ENCODE results near the gene PKD1L1. TPM values are rescaled to one million over a fixed set of nuclear protein-coding genes. Genes with fewer than 3 reads are reported as not detected.

Gene PKD1L1
- total and polyA plus RNA-seq, 11 donors, result 1.1 to 3.7 (median 2.3) TPM

GRCh38 chr7:47933215-47933614 lies 15.1 kb downstream of the PKD1L1 start:
- ATAC-seq, result no peak
- intact Hi-C loops (cut with DNase I), result no loop called here

GRCh38 chr7:47932466-47933037 lies 15.7 kb downstream of the PKD1L1 start:
- intact Hi-C loops (cut with DNase I), result no loop called here
- Histone ChIP-seq H3K4me1 (peaks cover 0 to 11% (median under 1%) of the 10 kb centered on the region in 12 donors), H3K36me3 (peaks cover 0 to 43% (median 0%) of the 10 kb centered on the region in 9 donors), H3K9me3 (no peaks in the 10 kb centered on the region), H3K27ac (no peak overlapping the region), H3K27me3 (no peaks in the 10 kb centered on the region), H3K4me3 (no peak overlapping the region)
- DNase-seq (no peak), ATAC-seq (peak in 3 of 4 donors; percentile 58 to 61 (median 60))
- 84 to 89% (median 86%) methylated on average over 8 to 11 of the region's 11 CpGs for WGBS, 4 donors
- no peak for TF ChIP-seq POLR2A (IDR thresholded peaks at IDR 0.05)
- TF ChIP-seq, protein P1, sequence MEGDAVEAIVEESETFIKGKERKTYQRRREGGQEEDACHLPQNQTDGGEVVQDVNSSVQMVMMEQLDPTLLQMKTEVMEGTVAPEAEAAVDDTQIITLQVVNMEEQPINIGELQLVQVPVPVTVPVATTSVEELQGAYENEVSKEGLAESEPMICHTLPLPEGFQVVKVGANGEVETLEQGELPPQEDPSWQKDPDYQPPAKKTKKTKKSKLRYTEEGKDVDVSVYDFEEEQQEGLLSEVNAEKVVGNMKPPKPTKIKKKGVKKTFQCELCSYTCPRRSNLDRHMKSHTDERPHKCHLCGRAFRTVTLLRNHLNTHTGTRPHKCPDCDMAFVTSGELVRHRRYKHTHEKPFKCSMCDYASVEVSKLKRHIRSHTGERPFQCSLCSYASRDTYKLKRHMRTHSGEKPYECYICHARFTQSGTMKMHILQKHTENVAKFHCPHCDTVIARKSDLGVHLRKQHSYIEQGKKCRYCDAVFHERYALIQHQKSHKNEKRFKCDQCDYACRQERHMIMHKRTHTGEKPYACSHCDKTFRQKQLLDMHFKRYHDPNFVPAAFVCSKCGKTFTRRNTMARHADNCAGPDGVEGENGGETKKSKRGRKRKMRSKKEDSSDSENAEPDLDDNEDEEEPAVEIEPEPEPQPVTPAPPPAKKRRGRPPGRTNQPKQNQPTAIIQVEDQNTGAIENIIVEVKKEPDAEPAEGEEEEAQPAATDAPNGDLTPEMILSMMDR (IDR thresholded peaks at IDR 0.05), result no peak

More at GRCh38 chr7:47933215-47933614, 15.1 kb downstream of the PKD1L1 start:
- Histone ChIP-seq H3K36me3 (peaks cover 0 to 36% (median 0%) of the 10 kb centered on the region in 9 donors), H3K4me3 (no peak overlapping the region), H3K27me3 (no peaks in the 10 kb centered on the region), H3K27ac (no peak overlapping the region), H3K4me1 (peaks cover 0 to 14% (median 3%) of the 10 kb centered on the region in 12 donors), H3K9me3 (no peaks in the 10 kb centered on the region)
- 84 to 90% (median 88%) methylated on average over 8 of the region's 8 CpGs for WGBS, 4 donors
- no peak for TF ChIP-seq POLR2A (IDR thresholded peaks at IDR 0.05)
- TF ChIP-seq, protein P1 (IDR thresholded peaks at IDR 0.05), result no peak
- no peak for DNase-seq

DNA sequence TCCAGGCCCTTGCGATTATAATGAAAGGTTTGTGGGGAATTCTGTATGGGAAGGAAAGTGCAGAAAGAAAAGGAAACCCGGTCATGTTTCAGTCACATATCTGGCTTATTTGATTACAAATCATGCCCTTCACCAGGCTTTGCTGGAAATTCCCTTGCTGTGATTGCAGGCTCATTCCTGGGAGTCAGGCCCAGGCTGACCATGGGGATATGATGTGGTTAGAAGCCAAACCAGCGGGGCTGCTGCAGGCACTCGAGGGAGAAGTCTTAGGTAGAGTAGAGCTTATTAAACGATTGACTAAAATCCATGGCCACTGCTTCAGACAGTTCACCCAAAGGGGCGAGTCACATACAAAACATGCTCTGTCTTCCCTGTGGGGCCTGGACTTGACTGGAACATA lies 16.2 kb downstream of the PKD1L1 start:
- Histone ChIP-seq H3K27ac (no peak overlapping the region), H3K27me3 (no peaks in the 10 kb centered on the region), H3K36me3 (peaks cover 0 to 48% (median 0%) of the 10 kb centered on the region in 9 donors), H3K9me3 (no peaks in the 10 kb centered on the region), H3K4me1 (peaks cover 0 to 11% (median 0%) of the 10 kb centered on the region in 12 donors), H3K4me3 (no peak overlapping the region)
- no peak for TF ChIP-seq POLR2A (IDR thresholded peaks at IDR 0.05)
- TF ChIP-seq, protein P1 (IDR thresholded peaks at IDR 0.05), result no peak
- intact Hi-C loops (cut with DNase I), result no loop called here
- DNase-seq, result no peak
- ATAC-seq, result peak in 2 of 4 donors; percentile 20 to 66
- 46 to 69% (median 66%) methylated on average over 6 of the region's 6 CpGs for WGBS, 4 donors

- TF ChIP-seq POLR2A (IDR thresholded peaks at IDR 0.05), result no peak
- TF ChIP-seq, protein P1 (IDR thresholded peaks at IDR 0.05), result no peak
- Histone ChIP-seq H3K4me1 (peaks cover 0 to 11% (median 0%) of the 10 kb centered on the region in 12 donors), H3K27me3 (no peaks in the 10 kb centered on the region), H3K27ac (no peak overlapping the region), H3K4me3 (no peak overlapping the region), H3K36me3 (peaks cover 0 to 52% (median 0%) of the 10 kb centered on the region in 9 donors), H3K9me3 (no peaks in the 10 kb centered on the region)
- ATAC-seq (peak in 1 of 4 donors; percentile 29), DNase-seq (no peak)
- intact Hi-C loops (cut with DNase I), result no loop called here
- 93 to 98% (median 95%) methylated on average over 16 to 18 of the region's 18 CpGs for WGBS, 4 donors
These were observed 17.0 kb downstream of the PKD1L1 start for GRCh38 chr7:47931005-47932004.

Data from heart left ventricle (tissue), 16 donors.